ENCODE measurements around the gene B4GALT5. TPM values are rescaled to one million over a fixed set of nuclear protein-coding genes. Genes with fewer than 3 reads are reported as not detected.
"Not testable (repeated sequence)": the region's sequence is repeated elsewhere in the genome, so short reads cannot be mapped to it uniquely, and the experiment has no call there.

B4GALT5 gene
- 10.1 TPM for polyA plus RNA-seq (2012; ENCODE audit: insufficient read depth, insufficient read length)

DNA sequence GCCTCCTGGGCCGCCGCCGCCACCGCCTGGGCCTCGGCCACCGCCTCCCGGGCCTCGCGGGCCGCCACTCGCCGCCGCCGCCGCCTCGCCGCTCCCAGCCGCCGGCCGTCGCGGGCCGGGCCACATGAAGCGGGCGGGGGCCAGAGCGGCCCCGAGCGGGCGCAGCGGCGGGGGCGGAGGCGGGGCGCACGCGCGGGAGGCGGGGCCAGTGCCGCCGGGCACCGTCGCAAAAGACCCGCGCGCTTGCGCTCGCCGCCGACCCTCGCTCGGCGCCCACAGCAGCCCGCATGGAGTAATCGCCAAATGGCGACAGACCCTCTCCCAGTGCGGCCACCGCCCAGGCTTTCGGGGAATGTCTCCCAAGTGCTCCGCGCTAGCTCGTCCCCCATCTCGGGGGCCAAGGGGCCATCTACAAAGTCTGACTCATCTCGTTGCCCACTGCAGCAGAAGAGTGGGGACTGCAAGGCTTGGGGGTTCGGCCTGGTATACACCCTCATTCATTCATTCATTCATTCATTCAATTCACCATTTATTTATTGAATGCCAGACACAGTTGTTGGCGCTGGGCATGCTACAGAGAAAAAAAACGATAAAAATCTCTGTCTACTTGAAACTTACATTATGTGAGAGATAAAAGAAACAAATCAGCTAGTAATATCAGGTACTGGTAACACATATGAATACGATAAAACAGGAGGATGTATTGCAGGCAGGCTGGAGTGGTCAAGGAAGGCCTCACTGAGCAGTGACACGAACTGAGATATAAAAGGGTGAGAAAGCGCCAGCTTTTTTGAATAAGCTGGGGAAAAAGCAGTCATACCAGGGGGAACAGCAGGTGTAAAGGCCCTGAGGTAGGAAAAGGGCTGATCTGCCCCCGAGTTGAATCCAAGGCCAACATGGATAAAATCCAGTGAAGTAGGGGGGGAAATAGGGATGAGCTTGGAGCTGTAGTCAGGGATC lies at the start of gene B4GALT5:
Gene B4GALT5, minus strand, starts transcription at position 126 of the 960 bp plus-strand sequence. CDS start 188 bp downstream, outside the sequence.
- H3K4me3 ChIP-seq (ENCODE audit: low read length) = peak within 1 kb of the TSS; percentile 74
- DNase-seq (ENCODE audit: low read depth, low spot score) = peak; percentile 73

DNA sequence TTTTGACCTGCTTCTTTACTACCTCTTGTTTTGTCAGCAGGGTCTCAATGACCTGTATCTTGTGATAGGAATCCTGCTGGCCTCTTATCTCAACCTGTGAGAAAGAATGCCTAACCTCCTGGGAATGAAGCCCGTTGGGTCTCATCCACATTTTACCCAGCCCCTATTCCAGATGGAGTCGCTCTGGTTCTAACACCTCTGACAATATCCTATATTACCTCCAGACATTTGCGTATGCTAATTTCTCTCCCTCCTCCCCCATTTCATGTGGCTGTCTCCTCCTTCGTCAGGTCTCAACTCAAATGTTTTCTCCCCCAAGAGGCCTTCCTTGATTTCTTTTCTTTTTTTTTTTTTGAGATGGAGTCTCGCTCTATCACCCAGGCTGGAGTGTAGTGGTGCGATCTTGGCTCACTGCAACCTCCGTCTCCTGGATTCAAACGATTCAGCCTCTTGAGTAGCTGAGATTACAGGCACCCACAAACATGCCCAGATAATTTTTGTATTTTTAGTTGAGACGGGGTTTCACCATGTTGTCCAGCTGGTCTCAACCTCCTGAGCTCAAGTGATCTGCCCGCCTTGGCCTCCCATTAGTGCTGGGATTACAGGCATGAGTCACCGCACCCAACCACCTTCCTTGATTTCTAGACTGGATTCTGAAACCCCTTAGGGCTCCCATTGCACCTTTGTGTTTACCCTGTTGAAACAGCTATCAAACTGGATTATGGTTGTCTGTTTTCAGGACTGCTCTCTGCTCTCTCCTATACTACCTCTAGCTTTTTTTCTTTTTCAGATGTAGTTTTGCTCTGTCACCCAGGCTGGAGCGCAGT lies 49.5 kb upstream of the B4GALT5 start:
- no peak overlapping the region for H3K4me3 ChIP-seq (ENCODE audit: low read length)
- DNase-seq (ENCODE audit: low read depth, low spot score) = no peak

GRCh38 chr20:49761888-49762287 lies 48.2 kb upstream of the B4GALT5 start:
- not testable (repeated sequence) for H3K4me3 ChIP-seq (ENCODE audit: low read length); DNase-seq (ENCODE audit: low read depth, low spot score)

DNA sequence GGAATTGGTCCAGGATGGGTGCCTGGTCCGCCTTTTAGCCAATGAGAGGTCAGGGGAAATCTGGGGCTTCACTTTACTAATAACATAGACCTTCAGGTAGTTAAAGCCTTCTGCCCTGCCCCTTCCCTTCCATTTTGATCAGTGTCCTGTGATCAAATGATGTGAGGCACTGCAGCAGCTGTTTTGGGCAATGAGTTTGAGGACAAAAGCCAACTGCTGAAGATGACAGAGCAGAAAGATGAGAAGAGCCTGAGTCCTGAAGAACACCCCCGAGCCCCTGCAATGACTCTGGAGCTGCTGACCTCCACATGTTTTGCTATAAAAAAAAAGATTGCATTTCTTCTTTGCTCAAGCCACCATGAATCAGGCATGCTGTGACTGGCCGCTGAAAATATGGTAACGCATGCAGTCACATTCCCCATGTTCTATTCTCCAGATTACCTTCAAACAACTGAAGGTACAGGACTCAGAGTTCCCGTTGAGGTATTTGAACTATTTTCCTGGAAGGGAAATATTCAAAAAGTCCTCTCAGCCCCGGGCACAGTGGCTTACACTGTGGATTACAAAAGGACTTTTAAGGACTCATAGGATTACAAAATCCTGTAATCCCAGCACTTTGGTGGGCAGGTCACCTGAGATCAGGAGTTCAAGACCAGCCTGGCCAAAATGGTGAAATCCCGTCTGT lies 45.7 kb upstream of the B4GALT5 start:
- H3K4me3 ChIP-seq (ENCODE audit: low read length) = no peak overlapping the region
- DNase-seq (ENCODE audit: low read depth, low spot score) = no peak

- no peak overlapping the region for H3K4me3 ChIP-seq (ENCODE audit: low read length)
- DNase-seq (ENCODE audit: low read depth, low spot score) = no peak
Measured at GRCh38 chr20:49758781-49759180, 45.1 kb upstream of the B4GALT5 start.

DNA sequence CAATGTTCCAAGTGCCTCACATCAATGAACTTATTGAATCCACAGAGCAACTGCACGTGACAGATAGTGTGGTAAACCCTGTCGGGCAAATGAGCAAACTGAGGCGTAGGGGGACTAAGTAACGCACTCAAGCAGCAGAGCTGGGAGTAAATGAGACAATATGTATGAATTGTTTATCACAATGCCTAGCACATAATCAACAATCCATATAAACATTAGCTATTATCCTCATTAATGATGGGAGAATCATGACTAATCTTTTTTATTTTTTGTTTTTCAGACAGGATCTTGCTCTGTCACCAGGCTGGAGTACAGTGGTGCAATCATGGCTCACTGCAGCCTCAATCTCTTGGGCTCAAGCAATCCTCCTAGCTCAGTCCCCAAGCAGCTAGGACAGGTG lies 43.9 kb upstream of the B4GALT5 start:
- no peak overlapping the region for H3K4me3 ChIP-seq (ENCODE audit: low read length)
- no peak for DNase-seq (ENCODE audit: low read depth, low spot score)

DNA sequence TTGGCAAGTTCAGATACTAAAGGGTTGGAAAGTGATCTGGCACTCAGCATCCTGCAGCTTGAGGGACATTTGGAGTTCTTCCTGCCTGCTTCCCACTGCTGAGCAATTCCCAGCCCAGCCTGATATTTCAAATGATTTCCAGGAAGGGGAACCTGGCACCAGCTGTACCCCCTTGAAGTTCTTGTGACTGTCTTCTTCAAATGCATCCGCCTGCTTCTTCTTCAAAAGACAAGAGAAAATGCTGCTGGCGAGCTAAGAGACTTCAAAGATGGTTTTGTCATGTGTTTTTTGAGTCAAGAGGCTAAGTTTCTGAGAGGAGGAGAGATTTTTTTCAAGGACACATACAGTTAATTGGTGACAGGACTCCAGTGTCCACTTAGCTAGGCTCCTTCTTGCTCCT lies 42.6 kb upstream of the B4GALT5 start:
- no peak overlapping the region for H3K4me3 ChIP-seq (ENCODE audit: low read length)
- no peak for DNase-seq (ENCODE audit: low read depth, low spot score)

GRCh38 chr20:49754596-49754995 lies 40.9 kb upstream of the B4GALT5 start:
- DNase-seq (ENCODE audit: low read depth, low spot score) = no peak
- no peak overlapping the region for H3K4me3 ChIP-seq (ENCODE audit: low read length)

DNA sequence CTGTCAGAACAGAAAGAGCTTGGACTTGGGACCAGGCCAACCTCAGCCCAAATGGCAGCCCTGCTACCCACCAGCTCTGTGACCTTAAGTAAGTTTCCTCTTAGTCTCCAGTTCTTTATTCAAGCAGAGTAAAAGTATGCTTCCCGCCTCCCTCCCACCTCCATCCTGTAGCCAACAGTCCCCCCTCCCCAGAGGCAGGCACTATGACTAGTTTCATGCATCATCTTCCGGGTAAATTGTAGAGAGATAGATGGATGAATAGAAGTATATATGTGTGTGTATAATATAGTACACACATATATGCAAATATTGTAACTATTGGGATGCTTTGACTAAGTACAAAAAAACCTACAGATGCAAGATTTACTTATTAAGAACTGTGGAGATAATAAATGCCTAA lies 39.5 kb upstream of the B4GALT5 start:
- DNase-seq (ENCODE audit: low read depth, low spot score) = no peak
- H3K4me3 ChIP-seq (ENCODE audit: low read length) = no peak overlapping the region

GRCh38 chr20:49752201-49752903 lies 38.7 kb upstream of the B4GALT5 start:
- no peak for DNase-seq (ENCODE audit: low read depth, low spot score)
- no peak overlapping the region for H3K4me3 ChIP-seq (ENCODE audit: low read length)

- H3K4me3 ChIP-seq (ENCODE audit: low read length) = no peak overlapping the region
- DNase-seq (ENCODE audit: low read depth, low spot score) = no peak
Measured at GRCh38 chr20:49751397-49751736, 37.7 kb upstream of the B4GALT5 start.

- no peak overlapping the region for H3K4me3 ChIP-seq (ENCODE audit: low read length)
- peak; percentile 66 for DNase-seq (ENCODE audit: low read depth, low spot score)
Measured at GRCh38 chr20:49750611-49751396, 37.1 kb upstream of the B4GALT5 start.

- DNase-seq (ENCODE audit: low read depth, low spot score) = no peak
- no peak overlapping the region for H3K4me3 ChIP-seq (ENCODE audit: low read length)
Measured at GRCh38 chr20:49749625-49750024, 35.9 kb upstream of the B4GALT5 start.

DNA sequence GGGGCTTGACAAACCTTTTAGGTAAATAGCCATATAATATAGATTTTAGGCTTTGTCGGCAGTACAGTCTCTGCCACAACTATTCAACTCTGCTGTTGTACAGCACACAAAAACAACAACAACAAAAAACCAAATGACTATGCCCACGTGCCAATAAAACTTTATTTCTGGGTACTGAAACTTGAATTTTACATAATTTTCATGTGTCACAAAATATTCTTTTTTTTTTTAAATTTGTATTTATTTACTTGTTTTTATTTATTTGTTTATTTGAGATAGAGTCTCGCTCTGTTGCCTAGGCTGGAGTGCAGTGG lies 34.8 kb upstream of the B4GALT5 start:
- H3K4me3 ChIP-seq (ENCODE audit: low read length) = no peak overlapping the region
- DNase-seq (ENCODE audit: low read depth, low spot score) = no peak

DNA sequence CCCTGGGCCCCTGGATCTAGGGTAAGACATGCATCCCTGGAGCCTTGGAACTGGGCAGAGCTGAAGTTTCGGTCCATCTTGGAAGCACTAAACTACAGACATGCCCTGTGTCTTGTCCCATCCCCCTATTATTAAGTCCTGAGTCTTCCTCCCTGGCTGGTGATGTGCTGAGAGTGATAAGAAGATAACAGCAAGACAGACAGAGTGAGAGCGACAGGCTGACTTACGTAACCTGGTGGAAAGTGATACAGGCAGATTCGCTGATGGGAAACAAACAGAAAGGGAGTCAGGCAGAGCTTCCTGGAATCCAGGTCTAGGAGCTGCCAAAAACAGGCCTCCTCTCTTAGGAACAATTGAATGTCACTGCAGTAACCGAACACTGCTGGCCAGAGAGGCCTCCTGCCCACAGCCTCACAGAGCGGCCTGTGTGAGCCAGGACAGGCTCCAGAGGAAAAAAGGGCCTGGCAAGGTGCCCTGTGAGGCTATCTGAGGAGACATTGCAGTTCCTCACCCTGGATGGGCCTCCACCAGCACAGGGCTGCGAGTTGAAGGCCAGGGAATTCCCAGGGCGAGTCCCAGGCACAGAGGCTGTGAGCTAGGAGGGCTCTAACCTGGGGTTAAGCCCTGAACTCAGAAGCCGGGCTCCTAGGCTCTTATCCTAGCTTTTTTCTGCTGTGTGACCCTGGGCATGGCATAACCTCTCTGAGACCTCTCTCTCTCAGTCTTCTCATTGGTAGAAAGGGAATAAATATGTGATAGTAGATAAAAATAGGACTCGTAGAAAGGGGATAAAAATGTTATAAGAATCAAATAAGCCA lies 34.2 kb upstream of the B4GALT5 start:
- no peak for DNase-seq (ENCODE audit: low read depth, low spot score)
- no peak overlapping the region for H3K4me3 ChIP-seq (ENCODE audit: low read length)

DNA sequence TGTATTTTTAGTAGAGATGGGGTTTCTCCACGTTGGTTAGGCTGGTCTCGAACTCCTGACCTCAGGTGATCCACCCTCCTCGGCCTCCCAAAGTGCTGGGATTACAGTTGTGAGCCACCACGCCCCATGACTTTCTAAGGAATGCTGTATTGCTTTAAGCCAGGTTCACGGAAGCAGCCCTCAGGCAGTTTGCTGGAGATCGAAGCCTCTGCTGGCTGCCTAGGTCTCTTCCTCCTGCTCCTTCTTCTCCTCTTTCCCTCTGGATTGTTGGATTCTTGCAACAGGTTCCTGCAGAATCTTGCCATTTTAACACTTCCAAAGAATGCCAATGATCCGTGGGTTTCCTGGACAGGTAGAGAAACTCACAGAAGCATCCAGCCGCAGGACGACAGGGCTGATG lies 29.3 kb upstream of the B4GALT5 start:
- DNase-seq (ENCODE audit: low read depth, low spot score) = no peak
- no peak overlapping the region for H3K4me3 ChIP-seq (ENCODE audit: low read length)

DNA sequence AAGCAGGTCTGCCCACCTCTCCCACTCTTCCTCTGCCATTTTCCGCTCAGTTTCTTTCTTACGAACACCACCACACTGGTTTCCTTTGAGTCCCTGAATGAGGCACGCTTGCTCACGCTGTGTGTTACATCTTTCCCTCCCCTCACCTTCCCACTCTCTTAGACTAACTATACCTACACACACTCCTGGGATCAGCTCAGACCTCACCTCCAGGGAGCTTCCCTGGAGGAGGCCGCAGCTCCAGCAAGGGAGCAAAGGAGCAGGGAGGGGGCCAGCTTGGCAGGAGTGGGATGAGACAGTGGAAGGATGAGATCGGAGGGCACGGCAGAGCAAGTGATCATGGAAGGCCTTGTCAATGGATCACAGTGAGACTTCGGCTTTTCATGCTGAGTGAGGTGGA lies 28.3 kb upstream of the B4GALT5 start:
- H3K4me3 ChIP-seq (ENCODE audit: low read length) = no peak overlapping the region

GRCh38 chr20:49740807-49741206 lies 27.1 kb upstream of the B4GALT5 start:
- no peak overlapping the region for H3K4me3 ChIP-seq (ENCODE audit: low read length)
- DNase-seq (ENCODE audit: low read depth, low spot score) = no peak

More for the DNA sequence above, 28.3 kb upstream of the B4GALT5 start:
- DNase-seq (ENCODE audit: low read depth, low spot score) = no peak

Measured in Jurkat, Clone E6-1 (cell line).